ENCODE results near the gene CDK1.

GRCh38 chr10:60788544-60788943 is 10.3 kb downstream of the CDK1 start:
- TF ChIP-seq CTCF (IDR thresholded peaks at IDR 0.05), result no peak
- TF ChIP-seq EP300 (IDR thresholded peaks at IDR 0.05), result no peak
- TF ChIP-seq POLR2AphosphoS5 (IDR thresholded peaks at IDR 0.05), result no peak
- no peak for TF ChIP-seq POLR2A (IDR thresholded peaks at IDR 0.05; ENCODE audit: low read depth)

Measured in esophagus muscularis mucosa (tissue), 4 donors.